ENCODE data around the gene TECTA. TPM values are rescaled to one million over a fixed set of nuclear protein-coding genes. Genes with fewer than 3 reads are reported as not detected.

The TECTA gene
- total RNA-seq, 1 donor from 2014 or later = 0.87 TPM

GRCh38 chr11:121207485-121208115, 106.6 kb downstream of the TECTA start:
- H3K36me3 ChIP-seq = no peaks in the 10 kb centered on the region
- H3K4me1 ChIP-seq = no peaks in the 10 kb centered on the region
- DNase-seq (no peak), ATAC-seq (no peak)
- H3K27ac ChIP-seq = no peak overlapping the region
- H3K27me3 ChIP-seq = peaks cover 3% of the 10 kb centered on the region
- H3K4me3 ChIP-seq = no peak overlapping the region
- TF ChIP-seq, protein P1, sequence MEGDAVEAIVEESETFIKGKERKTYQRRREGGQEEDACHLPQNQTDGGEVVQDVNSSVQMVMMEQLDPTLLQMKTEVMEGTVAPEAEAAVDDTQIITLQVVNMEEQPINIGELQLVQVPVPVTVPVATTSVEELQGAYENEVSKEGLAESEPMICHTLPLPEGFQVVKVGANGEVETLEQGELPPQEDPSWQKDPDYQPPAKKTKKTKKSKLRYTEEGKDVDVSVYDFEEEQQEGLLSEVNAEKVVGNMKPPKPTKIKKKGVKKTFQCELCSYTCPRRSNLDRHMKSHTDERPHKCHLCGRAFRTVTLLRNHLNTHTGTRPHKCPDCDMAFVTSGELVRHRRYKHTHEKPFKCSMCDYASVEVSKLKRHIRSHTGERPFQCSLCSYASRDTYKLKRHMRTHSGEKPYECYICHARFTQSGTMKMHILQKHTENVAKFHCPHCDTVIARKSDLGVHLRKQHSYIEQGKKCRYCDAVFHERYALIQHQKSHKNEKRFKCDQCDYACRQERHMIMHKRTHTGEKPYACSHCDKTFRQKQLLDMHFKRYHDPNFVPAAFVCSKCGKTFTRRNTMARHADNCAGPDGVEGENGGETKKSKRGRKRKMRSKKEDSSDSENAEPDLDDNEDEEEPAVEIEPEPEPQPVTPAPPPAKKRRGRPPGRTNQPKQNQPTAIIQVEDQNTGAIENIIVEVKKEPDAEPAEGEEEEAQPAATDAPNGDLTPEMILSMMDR (IDR thresholded peaks at IDR 0.05) = no peak
- intact Hi-C loops (cut with DNase I) = no loop called here
- H3K9me3 ChIP-seq = no peaks in the 10 kb centered on the region

DNA sequence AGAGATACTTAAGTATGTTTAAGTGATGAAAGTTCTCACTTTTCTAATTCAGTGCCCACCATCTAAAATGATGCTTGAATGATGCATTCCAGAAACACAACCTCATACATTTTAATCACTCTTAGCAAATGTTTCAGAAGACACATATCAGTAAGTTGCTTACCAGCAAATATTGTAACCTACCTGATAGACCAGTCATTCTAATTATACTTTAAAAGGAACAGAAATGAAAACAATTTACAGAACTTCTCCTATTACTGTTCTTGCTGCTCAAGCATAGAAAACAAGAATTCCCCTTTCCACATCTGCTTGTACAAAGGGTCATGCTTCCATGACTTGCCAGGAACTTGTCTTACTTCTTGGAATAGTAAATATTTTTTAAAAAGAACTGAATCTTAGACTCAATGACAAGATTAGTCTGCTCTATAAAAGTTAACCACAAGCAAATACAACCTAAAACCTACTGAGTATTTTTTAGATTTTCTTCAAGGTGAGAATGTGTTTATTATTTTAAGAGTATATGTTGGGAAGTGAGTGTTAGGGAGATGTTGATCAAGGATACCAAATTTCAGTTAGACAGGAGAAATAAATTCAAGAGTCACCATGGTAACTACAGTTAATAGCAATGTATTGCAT, 109.5 kb downstream of the TECTA start:
- Histone ChIP-seq H3K4me3 (no peak overlapping the region), H3K4me1 (no peaks in the 10 kb centered on the region), H3K27me3 (peaks cover 3% of the 10 kb centered on the region), H3K27ac (no peak overlapping the region), H3K9me3 (no peaks in the 10 kb centered on the region), H3K36me3 (no peaks in the 10 kb centered on the region)
- intact Hi-C loops (cut with DNase I) = no loop called here
- no peak for ATAC-seq
- TF ChIP-seq, protein P1 (IDR thresholded peaks at IDR 0.05) = no peak
- no peak for DNase-seq

GRCh38 chr11:121211626-121212025, 110.6 kb downstream of the TECTA start:
- ATAC-seq = no peak
- Histone ChIP-seq H3K27ac (no peak overlapping the region), H3K9me3 (no peaks in the 10 kb centered on the region), H3K27me3 (peaks cover 3% of the 10 kb centered on the region), H3K4me3 (no peak overlapping the region), H3K36me3 (no peaks in the 10 kb centered on the region), H3K4me1 (no peaks in the 10 kb centered on the region)
- DNase-seq = no peak
- intact Hi-C loops (cut with DNase I) = no loop called here
- TF ChIP-seq, protein P1 (IDR thresholded peaks at IDR 0.05) = no peak

- no peaks in the 10 kb centered on the region for H3K4me1 ChIP-seq
- no peak overlapping the region for H3K4me3 ChIP-seq
- DNase-seq (no peak), ATAC-seq (peak; percentile 29)
- TF ChIP-seq, protein P1 (IDR thresholded peaks at IDR 0.05) = no peak
- H3K36me3 ChIP-seq = no peaks in the 10 kb centered on the region
- H3K27me3 ChIP-seq = peaks cover 3% of the 10 kb centered on the region
- no peaks in the 10 kb centered on the region for H3K9me3 ChIP-seq
- intact Hi-C loops (cut with DNase I) = no loop called here
- H3K27ac ChIP-seq = no peak overlapping the region
Observed at GRCh38 chr11:121212536-121213361, 111.7 kb downstream of the TECTA start.

DNA sequence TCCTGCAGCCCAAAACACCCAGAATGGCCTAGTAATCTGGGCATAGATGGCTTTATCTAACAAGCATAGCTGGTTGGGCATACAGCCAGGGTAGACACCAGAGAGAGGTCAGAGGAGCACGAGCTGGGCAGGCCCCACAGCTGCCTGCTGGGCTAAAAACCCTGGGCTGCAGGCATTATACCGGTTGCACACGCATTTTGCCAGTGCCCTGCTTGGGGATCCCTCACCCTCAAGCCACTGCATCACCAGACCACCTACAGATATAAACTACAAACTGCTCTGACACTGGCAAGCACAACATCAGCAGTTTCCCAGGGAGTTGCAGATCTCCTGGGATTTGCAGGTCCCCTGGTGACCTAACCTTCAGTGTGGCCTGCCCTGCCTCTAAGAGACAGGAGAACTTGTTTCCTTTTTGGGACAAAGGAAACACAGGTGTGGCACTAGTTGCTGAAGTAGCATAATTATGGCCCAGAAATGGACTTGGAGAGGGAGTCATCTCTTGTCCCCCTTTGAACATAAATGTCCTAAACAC, 112.4 kb downstream of the TECTA start:
- intact Hi-C loops (cut with DNase I) = no loop called here
- TF ChIP-seq, protein P1 (IDR thresholded peaks at IDR 0.05) = no peak
- Histone ChIP-seq H3K4me3 (no peak overlapping the region), H3K9me3 (no peaks in the 10 kb centered on the region), H3K4me1 (no peaks in the 10 kb centered on the region), H3K36me3 (no peaks in the 10 kb centered on the region), H3K27ac (no peak overlapping the region), H3K27me3 (peaks cover 3% of the 10 kb centered on the region)
- DNase-seq (no peak), ATAC-seq (no peak)

Data from upper lobe of right lung (tissue), 1 donor.